ENCODE results near the gene FURIN. TPM values are rescaled to one million over a fixed set of nuclear protein-coding genes. Genes with fewer than 3 reads are reported as not detected.

The FURIN gene
- total and polyA plus RNA-seq, 2 experiments from 2014 or later, result 67.9 to 98.9 TPM

DNA sequence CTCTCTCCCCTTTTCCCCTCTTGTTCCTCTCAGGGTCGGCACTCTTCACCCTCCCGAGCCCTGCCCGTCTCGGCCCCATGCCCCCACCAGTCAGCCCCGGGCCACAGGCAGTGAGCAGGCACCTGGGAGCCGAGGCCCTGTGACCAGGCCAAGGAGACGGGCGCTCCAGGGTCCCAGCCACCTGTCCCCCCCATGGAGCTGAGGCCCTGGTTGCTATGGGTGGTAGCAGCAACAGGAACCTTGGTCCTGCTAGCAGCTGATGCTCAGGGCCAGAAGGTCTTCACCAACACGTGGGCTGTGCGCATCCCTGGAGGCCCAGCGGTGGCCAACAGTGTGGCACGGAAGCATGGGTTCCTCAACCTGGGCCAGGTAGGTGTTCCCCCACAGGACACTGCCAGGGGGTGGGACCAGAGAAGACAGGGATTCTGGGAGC lies 7.2 kb downstream of the FURIN start:
- peaks cover 19% of the 10 kb centered on the region for H4K20me1 ChIP-seq (ENCODE audit: insufficient read depth, poor library complexity, severe bottlenecking)
- H3K4me1 ChIP-seq (ENCODE audit: insufficient read depth), result peaks cover 31% of the 10 kb centered on the region
- H3K27ac ChIP-seq, result no peak overlapping the region
- H3K36me3 ChIP-seq (replicated peaks; ENCODE audit: insufficient read depth, low read depth), result no peaks in the 10 kb centered on the region
- H3K4me3 ChIP-seq, result no peak overlapping the region
- H3K9me2 ChIP-seq (replicated peaks; ENCODE audit: insufficient read depth), result no peaks in the 10 kb centered on the region
- 97% methylated on average over 12 of the region's 12 CpGs for WGBS (ENCODE audit: low lambda C conversion rate, missing lambda C conversion rate)
- no peak overlapping the region for H3K4me2 ChIP-seq
- H3K27me3 ChIP-seq, result no peaks in the 10 kb centered on the region
- DNase-seq (ENCODE audit: low spot score), result no peak
- H2AFZ ChIP-seq, result no peak overlapping the region
- peaks cover 48% of the 10 kb centered on the region for H3K79me2 ChIP-seq
- no peaks in the 10 kb centered on the region for H3K9me3 ChIP-seq (ENCODE audit: low read depth)
- TF ChIP-seq, protein P1, sequence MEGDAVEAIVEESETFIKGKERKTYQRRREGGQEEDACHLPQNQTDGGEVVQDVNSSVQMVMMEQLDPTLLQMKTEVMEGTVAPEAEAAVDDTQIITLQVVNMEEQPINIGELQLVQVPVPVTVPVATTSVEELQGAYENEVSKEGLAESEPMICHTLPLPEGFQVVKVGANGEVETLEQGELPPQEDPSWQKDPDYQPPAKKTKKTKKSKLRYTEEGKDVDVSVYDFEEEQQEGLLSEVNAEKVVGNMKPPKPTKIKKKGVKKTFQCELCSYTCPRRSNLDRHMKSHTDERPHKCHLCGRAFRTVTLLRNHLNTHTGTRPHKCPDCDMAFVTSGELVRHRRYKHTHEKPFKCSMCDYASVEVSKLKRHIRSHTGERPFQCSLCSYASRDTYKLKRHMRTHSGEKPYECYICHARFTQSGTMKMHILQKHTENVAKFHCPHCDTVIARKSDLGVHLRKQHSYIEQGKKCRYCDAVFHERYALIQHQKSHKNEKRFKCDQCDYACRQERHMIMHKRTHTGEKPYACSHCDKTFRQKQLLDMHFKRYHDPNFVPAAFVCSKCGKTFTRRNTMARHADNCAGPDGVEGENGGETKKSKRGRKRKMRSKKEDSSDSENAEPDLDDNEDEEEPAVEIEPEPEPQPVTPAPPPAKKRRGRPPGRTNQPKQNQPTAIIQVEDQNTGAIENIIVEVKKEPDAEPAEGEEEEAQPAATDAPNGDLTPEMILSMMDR (IDR thresholded peaks at IDR 0.05; ENCODE audit: poor library complexity), result no peak
- TF ChIP-seq EZH2phosphoT487 (IDR thresholded peaks at IDR 0.05; ENCODE audit: low read depth, severe bottlenecking, unreplicated experiment) (no peak), EZH2 (IDR thresholded peaks at IDR 0.05; ENCODE audit: borderline replicate concordance) (no peak)

DNA sequence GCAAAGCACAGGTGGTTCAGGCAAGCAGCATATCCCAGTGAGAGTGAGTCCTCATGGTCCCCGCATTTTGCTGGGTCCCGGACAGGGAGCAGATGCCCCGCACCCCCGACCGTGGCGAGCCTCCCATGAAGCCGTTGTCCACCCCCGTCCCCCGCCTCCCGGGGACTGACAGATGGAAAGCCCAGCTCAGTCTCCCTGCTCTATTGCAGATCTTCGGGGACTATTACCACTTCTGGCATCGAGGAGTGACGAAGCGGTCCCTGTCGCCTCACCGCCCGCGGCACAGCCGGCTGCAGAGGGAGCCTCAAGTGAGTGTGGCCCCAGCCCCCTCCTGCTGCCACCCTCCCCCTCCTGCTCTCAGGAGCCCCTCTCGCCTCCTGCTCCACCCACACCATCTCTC lies 7.7 kb downstream of the FURIN start:
- Histone ChIP-seq H4K20me1 (ENCODE audit: insufficient read depth, poor library complexity, severe bottlenecking) (peaks cover 19% of the 10 kb centered on the region), H3K4me2 (no peak overlapping the region), H3K4me1 (ENCODE audit: insufficient read depth) (peaks cover 28% of the 10 kb centered on the region), H3K9me2 (replicated peaks; ENCODE audit: insufficient read depth) (no peaks in the 10 kb centered on the region), H3K9me3 (ENCODE audit: low read depth) (no peaks in the 10 kb centered on the region), H2AFZ (no peak overlapping the region), H3K79me2 (peaks cover 43% of the 10 kb centered on the region), H3K27ac (no peak overlapping the region), H3K36me3 (replicated peaks; ENCODE audit: insufficient read depth, low read depth) (no peaks in the 10 kb centered on the region), H3K4me3 (no peak overlapping the region), H3K27me3 (no peaks in the 10 kb centered on the region)
- DNase-seq (ENCODE audit: low spot score), result no peak
- 97% methylated on average over 12 of the region's 20 CpGs for WGBS (ENCODE audit: low lambda C conversion rate, missing lambda C conversion rate)
- TF ChIP-seq EZH2 (IDR thresholded peaks at IDR 0.05; ENCODE audit: borderline replicate concordance), result no peak
- no peak for TF ChIP-seq EZH2phosphoT487 (IDR thresholded peaks at IDR 0.05; ENCODE audit: low read depth, severe bottlenecking, unreplicated experiment)
- TF ChIP-seq, protein P1 (IDR thresholded peaks at IDR 0.05; ENCODE audit: poor library complexity), result no peak

DNA sequence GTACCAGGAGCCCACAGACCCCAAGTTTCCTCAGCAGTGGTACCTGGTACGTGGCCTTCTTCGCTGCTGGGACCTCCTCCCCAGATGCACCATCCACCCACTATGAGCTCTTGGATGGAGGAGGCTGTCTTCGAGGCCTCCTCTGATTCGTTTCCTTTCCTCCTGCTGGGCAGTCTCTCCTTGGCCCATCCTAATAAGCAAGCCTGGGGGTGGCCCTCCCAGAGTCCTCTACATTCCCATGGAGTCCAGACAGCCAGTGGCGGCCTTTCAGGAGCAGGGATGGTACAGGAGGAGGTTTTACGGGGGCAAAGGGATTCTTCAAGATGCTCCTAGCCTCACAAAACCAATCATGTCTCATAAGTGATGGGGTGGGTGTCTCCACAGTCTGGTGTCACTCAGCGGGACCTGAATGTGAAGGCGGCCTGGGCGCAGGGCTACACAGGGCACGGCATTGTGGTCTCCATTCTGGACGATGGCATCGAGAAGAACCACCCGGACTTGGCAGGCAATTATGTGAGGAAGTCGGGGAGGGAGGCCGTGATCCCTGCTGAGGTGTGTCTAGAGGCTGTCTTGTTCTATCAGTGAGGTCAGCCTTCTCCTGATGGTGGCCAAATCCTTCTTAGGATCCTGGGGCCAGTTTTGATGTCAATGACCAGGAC lies 8.3 kb downstream of the FURIN start:
- 97% methylated on average over 15 of the region's 15 CpGs for WGBS (ENCODE audit: low lambda C conversion rate, missing lambda C conversion rate)
- TF ChIP-seq EZH2phosphoT487 (IDR thresholded peaks at IDR 0.05; ENCODE audit: low read depth, severe bottlenecking, unreplicated experiment) (no peak), EZH2 (IDR thresholded peaks at IDR 0.05; ENCODE audit: borderline replicate concordance) (no peak)
- TF ChIP-seq, protein P1 (IDR thresholded peaks at IDR 0.05; ENCODE audit: poor library complexity), result no peak

More for the DNA sequence above, 8.3 kb downstream of the FURIN start:
- Histone ChIP-seq H3K4me2 (no peak overlapping the region), H3K27ac (no peak overlapping the region), H3K4me1 (ENCODE audit: insufficient read depth) (peaks cover 28% of the 10 kb centered on the region), H4K20me1 (ENCODE audit: insufficient read depth, poor library complexity, severe bottlenecking) (peaks cover 19% of the 10 kb centered on the region), H3K9me3 (ENCODE audit: low read depth) (no peaks in the 10 kb centered on the region), H3K4me3 (no peak overlapping the region), H2AFZ (no peak overlapping the region), H3K27me3 (no peaks in the 10 kb centered on the region), H3K36me3 (replicated peaks; ENCODE audit: insufficient read depth, low read depth) (no peaks in the 10 kb centered on the region), H3K9me2 (replicated peaks; ENCODE audit: insufficient read depth) (no peaks in the 10 kb centered on the region), H3K79me2 (peaks cover 39% of the 10 kb centered on the region)
- DNase-seq (ENCODE audit: low spot score), result no peak
